ENCODE measurements around the gene TACR2. TPM values are rescaled to one million over a fixed set of nuclear protein-coding genes. Genes with fewer than 3 reads are reported as not detected.

Gene TACR2
- total and polyA plus RNA-seq, 8 donors, result 0.56 to 133 (median 14.3) TPM; not detected in 1

DNA sequence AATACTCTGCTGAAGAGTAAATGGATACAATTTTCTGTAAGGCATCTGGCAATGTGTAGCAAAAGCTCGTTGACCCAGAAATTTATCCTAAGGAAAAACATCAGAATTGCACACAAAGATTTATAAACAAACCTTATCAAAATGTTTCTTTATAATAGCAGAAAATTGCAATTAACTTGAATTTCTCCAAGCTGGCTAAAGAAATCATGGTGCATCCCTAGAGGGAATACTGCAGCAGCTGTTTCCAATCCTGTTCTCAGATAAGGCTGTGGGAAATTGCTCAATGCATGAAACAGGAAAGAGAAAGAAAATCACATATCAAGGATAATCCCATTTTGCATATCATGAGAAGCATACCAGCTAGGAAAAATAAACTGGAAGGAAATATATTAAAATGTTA lies 18.7 kb downstream of the TACR2 start:
- peak in 1 of 2 donors; percentile 78 for DNase-seq
- H3K4me3 ChIP-seq, result no peak overlapping the region
- H3K9me3 ChIP-seq, result no peaks in the 10 kb centered on the region
- peaks cover 0 to 16% (median 7%) of the 10 kb centered on the region in 4 donors for H3K4me1 ChIP-seq
- no peaks in the 10 kb centered on the region for H3K27me3 ChIP-seq
- WGBS, 5 donors, result 63 to 77% (median 73%) methylated on average over 1 of the region's 1 CpG
- TF ChIP-seq, protein P1, sequence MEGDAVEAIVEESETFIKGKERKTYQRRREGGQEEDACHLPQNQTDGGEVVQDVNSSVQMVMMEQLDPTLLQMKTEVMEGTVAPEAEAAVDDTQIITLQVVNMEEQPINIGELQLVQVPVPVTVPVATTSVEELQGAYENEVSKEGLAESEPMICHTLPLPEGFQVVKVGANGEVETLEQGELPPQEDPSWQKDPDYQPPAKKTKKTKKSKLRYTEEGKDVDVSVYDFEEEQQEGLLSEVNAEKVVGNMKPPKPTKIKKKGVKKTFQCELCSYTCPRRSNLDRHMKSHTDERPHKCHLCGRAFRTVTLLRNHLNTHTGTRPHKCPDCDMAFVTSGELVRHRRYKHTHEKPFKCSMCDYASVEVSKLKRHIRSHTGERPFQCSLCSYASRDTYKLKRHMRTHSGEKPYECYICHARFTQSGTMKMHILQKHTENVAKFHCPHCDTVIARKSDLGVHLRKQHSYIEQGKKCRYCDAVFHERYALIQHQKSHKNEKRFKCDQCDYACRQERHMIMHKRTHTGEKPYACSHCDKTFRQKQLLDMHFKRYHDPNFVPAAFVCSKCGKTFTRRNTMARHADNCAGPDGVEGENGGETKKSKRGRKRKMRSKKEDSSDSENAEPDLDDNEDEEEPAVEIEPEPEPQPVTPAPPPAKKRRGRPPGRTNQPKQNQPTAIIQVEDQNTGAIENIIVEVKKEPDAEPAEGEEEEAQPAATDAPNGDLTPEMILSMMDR (IDR thresholded peaks at IDR 0.05), result no peak
- TF ChIP-seq POLR2AphosphoS5 (IDR thresholded peaks at IDR 0.05), result no peak
- no peak for TF ChIP-seq POLR2A (IDR thresholded peaks at IDR 0.05)
- no peak overlapping the region for H3K27ac ChIP-seq
- peaks cover 64 to 100% (median 100%) of the 10 kb centered on the region in 4 donors for H3K36me3 ChIP-seq
- intact Hi-C loops (cut with DNase I; ENCODE audit: low total_unique reads), result no loop called here

DNA sequence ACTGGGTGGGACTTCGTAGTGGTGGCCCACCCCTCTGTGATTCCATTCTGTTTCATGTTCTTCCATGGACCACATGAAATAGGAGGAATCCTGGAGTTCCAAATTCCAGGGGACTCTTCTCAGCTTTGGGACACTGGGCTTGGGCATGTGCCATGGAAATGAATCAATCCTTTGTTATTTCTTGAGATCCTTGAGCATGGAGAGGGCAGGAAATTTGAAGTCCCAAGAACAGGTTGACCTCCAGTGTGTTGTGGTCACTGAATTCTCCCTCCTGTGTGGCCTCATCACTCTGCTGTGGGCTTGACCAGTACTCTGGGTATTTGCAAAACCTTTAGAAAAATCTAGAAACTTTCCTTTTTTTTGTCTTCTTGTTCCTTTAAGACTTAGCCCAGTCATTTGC lies 22.7 kb downstream of the TACR2 start:
- no peaks in the 10 kb centered on the region for H3K9me3 ChIP-seq
- H3K27me3 ChIP-seq, result no peaks in the 10 kb centered on the region
- no peak for DNase-seq
- intact Hi-C loops (cut with DNase I; ENCODE audit: low total_unique reads), result loop anchor here (5.0 kb wide), 1 partner anchor 157 kb away; no protein-coding TSS in a partner anchor
- H3K36me3 ChIP-seq, result peaks cover 55 to 100% (median 97%) of the 10 kb centered on the region in 4 donors
- TF ChIP-seq, protein P1 (IDR thresholded peaks at IDR 0.05), result no peak
- no peak for TF ChIP-seq EP300 (IDR thresholded peaks at IDR 0.05)
- no peak for TF ChIP-seq POLR2AphosphoS5 (IDR thresholded peaks at IDR 0.05)
- TF ChIP-seq POLR2A (IDR thresholded peaks at IDR 0.05), result no peak
- no peak overlapping the region for H3K4me3 ChIP-seq
- 80 to 93% (median 92%) methylated on average over 1 of the region's 1 CpG for WGBS, 5 donors
- H3K27ac ChIP-seq, result no peak overlapping the region
- H3K4me1 ChIP-seq, result peaks cover 5 to 33% (median 16%) of the 10 kb centered on the region in 4 donors

DNA sequence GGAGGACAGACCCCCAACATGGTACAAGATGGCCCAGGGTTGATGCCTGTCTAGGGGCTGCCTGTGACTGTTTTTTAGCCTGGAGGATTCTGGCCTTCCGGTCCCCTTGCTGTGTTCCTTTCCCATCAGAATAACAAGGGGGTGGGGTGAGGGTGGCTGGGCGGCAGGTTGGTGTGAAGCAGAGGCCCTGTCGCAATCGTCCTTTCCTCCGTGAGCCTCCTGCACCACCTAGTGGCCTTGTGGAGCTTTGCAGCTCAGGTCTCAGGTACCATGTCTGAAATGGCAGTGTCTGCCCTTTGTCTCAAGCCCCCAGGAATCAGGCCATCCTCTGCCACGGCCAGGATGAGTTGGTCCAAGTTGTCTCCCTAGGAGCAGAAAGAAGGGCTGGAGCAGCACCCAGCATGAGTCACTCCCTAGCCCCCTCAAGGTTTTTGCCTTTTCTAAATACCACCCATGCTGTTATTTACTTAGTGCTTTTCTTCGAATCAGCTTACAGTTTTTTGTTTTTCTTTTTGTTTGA lies 24.2 kb downstream of the TACR2 start:
- no peaks in the 10 kb centered on the region for H3K9me3 ChIP-seq
- 10 to 15% (median 11%) methylated on average over 6 to 7 of the region's 7 CpGs for WGBS, 5 donors
- H3K4me1 ChIP-seq, result peaks cover 5 to 33% (median 16%) of the 10 kb centered on the region in 4 donors
- no peak overlapping the region for H3K4me3 ChIP-seq
- intact Hi-C loops (cut with DNase I; ENCODE audit: low total_unique reads), result loop anchor here (5.0 kb wide), 1 partner anchor 155 kb away; no protein-coding TSS in a partner anchor
- H3K36me3 ChIP-seq, result peaks cover 66 to 100% (median 97%) of the 10 kb centered on the region in 4 donors
- peak overlapping the region in 2 of 5 donors; percentile 29 to 50 for H3K27ac ChIP-seq
- TF ChIP-seq POLR2A (IDR thresholded peaks at IDR 0.05) (no peak), EP300 (IDR thresholded peaks at IDR 0.05) (no peak), POLR2AphosphoS5 (IDR thresholded peaks at IDR 0.05) (peak in 2 of 3 donors; percentile 6 to 76)
- TF ChIP-seq, protein P1 (IDR thresholded peaks at IDR 0.05), result peak in 6 of 7 experiments; percentile 72 to 99 (median 95)
- H3K27me3 ChIP-seq, result no peaks in the 10 kb centered on the region
- DNase-seq, result peak; percentile 89 to 95

DNA sequence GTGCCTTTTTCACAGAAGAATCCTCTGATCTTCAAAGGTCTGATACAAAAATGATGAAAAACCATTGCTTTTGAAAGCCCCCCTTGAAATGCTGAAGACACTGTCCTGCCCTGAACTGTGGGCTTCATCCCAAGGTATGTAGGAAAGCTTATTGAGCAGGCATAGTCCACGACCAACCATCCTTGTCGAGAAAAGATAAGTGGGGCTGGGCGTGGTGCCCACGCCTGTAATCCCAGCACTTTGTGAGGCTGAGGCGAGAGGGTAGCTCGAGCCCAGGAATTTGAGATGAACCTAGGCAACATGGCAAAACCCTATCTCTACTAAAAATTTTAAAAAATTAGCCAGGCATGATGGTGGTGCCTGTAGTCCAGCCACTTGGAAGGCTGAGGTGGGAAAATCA lies 25.6 kb downstream of the TACR2 start:
- Histone ChIP-seq H3K4me3 (no peak overlapping the region), H3K4me1 (peaks cover 5 to 33% (median 17%) of the 10 kb centered on the region in 4 donors), H3K36me3 (peaks cover 64 to 100% (median 97%) of the 10 kb centered on the region in 4 donors), H3K27me3 (no peaks in the 10 kb centered on the region), H3K27ac (peak overlapping the region in 2 of 5 donors; percentile 1 to 39), H3K9me3 (no peaks in the 10 kb centered on the region)
- 56 to 76% (median 61%) methylated on average over 6 of the region's 6 CpGs for WGBS, 5 donors
- intact Hi-C loops (cut with DNase I; ENCODE audit: low total_unique reads), result loop anchor here (5.0 kb wide), 1 partner anchor 154 kb away; no protein-coding TSS in a partner anchor
- TF ChIP-seq, protein P1 (IDR thresholded peaks at IDR 0.05), result no peak
- no peak for TF ChIP-seq EP300 (IDR thresholded peaks at IDR 0.05)
- TF ChIP-seq POLR2A (IDR thresholded peaks at IDR 0.05), result no peak
- TF ChIP-seq POLR2AphosphoS5 (IDR thresholded peaks at IDR 0.05), result no peak
- no peak for DNase-seq
